GM12892 (cell line): ENCODE measurements around the gene TNS4.

ENCODE experiments used
- DNase-seq: peaks from one replicate; pipeline ENCODE4 v3.0.0; 2011; ENCODE audit not compliant: insufficient read length
- FAIRE-seq: peaks from 2 replicates; lab custom pipeline; 2011; peaks lifted over from hg19 to GRCh38; lab: Jason Lieb, UNC
- POLR2A ChIP-seq: IDR thresholded peaks from 2 replicates; pipeline ENCODE4 v1.6.1; 2011; ENCODE audit warnings: low read depth, low read length, control low read depth
- POLR2AphosphoS5 ChIP-seq: IDR thresholded peaks from 2 replicates; pipeline ENCODE4 v1.6.1; 2011; ENCODE audit warnings: low read depth, low read length, control low read depth
- TAF1 ChIP-seq: IDR thresholded peaks from 2 replicates; pipeline ENCODE4 v1.6.1; 2011; ENCODE audit warnings: low read depth, mild to moderate bottlenecking, control low read depth, low read length, borderline replicate concordance

Gene TNS4

GRCh38 chr17:40451420-40451819 lies 50.0 kb downstream of the TNS4 start:
- no peak for DNase-seq
- FAIRE-seq: no peak

GRCh38 chr17:40450175-40450574 lies 51.2 kb downstream of the TNS4 start:
- FAIRE-seq (no peak), DNase-seq (no peak)
- TF ChIP-seq POLR2AphosphoS5: no peak
- no peak for TF ChIP-seq POLR2A

More at GRCh38 chr17:40451420-40451819, 50.0 kb downstream of the TNS4 start:
- no peak for TF ChIP-seq TAF1
- TF ChIP-seq POLR2AphosphoS5: no peak
- TF ChIP-seq POLR2A: no peak

GRCh38 chr17:40448639-40449261 lies 52.7 kb downstream of the TNS4 start:
- TF ChIP-seq POLR2A (no peak), TAF1 (no peak), POLR2AphosphoS5 (no peak)
- FAIRE-seq (no peak), DNase-seq (no peak)

- no peak for FAIRE-seq
- no peak for DNase-seq
- no peak for TF ChIP-seq POLR2A
- TF ChIP-seq TAF1: no peak
Observed at GRCh38 chr17:40448213-40448638, 53.2 kb downstream of the TNS4 start.

- no peak for DNase-seq
- FAIRE-seq: no peak
- TF ChIP-seq TAF1 (no peak), POLR2AphosphoS5 (no peak)
Observed at GRCh38 chr17:40447806-40448205, 53.6 kb downstream of the TNS4 start.

- FAIRE-seq (no peak), DNase-seq (no peak)
- no peak for TF ChIP-seq TAF1
- TF ChIP-seq POLR2AphosphoS5: no peak
Observed at GRCh38 chr17:40447148-40447644, 54.2 kb downstream of the TNS4 start.

GRCh38 chr17:40445751-40446468 lies 55.5 kb downstream of the TNS4 start:
- no peak for TF ChIP-seq TAF1
- no peak for TF ChIP-seq POLR2A
- no peak for FAIRE-seq
- DNase-seq: no peak

GRCh38 chr17:40443988-40444899 lies 57.2 kb downstream of the TNS4 start:
- TF ChIP-seq POLR2AphosphoS5: no peak
- TF ChIP-seq POLR2A: no peak
- no peak for TF ChIP-seq TAF1
- peak; percentile 24 for FAIRE-seq
- DNase-seq: no peak

GRCh38 chr17:40443196-40443987 lies 58.0 kb downstream of the TNS4 start, which contains the start of gene IGFBP4:
IGFBP4 (plus strand) TSS chr17:40443450; CDS start chr17:40443736, 286 bp downstream.
- FAIRE-seq: peak; percentile 81
- TF ChIP-seq POLR2A: no peak
- no peak for TF ChIP-seq TAF1
- TF ChIP-seq POLR2AphosphoS5: no peak
- DNase-seq: peak; percentile 66

- TF ChIP-seq POLR2AphosphoS5 (no peak), TAF1 (no peak), POLR2A (no peak)
- FAIRE-seq (no peak), DNase-seq (no peak)
Observed at GRCh38 chr17:40442392-40443195, 58.8 kb downstream of the TNS4 start.

GRCh38 chr17:40440166-40440565 lies 61.3 kb downstream of the TNS4 start:
- FAIRE-seq: no peak
- DNase-seq: no peak
- no peak for TF ChIP-seq POLR2AphosphoS5
- TF ChIP-seq POLR2A: no peak
- no peak for TF ChIP-seq TAF1
